SK-N-SH treated with all-trans-retinoic acid at 6 μM for 48 hours (cell line): Measurements from ENCODE around the gene ARID5B.

Source experiments
- ATAC-seq: fragments of 200-7000 bp; cut with Tn5 transposase; 3 replicates; pipeline ENCODE4 v1.9.1; 2020; ENCODE audit warnings: mild to moderate bottlenecking, moderate library complexity
- ARNTL ChIP-seq: fragments of 450-650 bp; formaldehyde crosslinking; IDR thresholded peaks from 2 replicates; pipeline ENCODE4 v1.5.0; 2020; ENCODE audit warnings: low read depth, mild to moderate bottlenecking, moderate library complexity, borderline replicate concordance
- BACH2 ChIP-seq: fragments of 250-450 bp; sonication (Bioruptor Pico); IDR thresholded peaks from 2 replicates; pipeline ENCODE4 v1.9.0; 2021; ENCODE audit warnings: mild to moderate bottlenecking, borderline replicate concordance
- CREB5 ChIP-seq: fragments of 250-450 bp; sonication (Bioruptor Pico); IDR thresholded peaks from 2 replicates; pipeline ENCODE4 v1.5.1; 2020; ENCODE audit warnings: low read depth, mild to moderate bottlenecking, moderate library complexity
- CSDC2 ChIP-seq: fragments of 250-450 bp; sonication (Bioruptor Pico); IDR thresholded peaks from 2 replicates; pipeline ENCODE4 v1.5.0; 2020; ENCODE audit warnings: mild to moderate bottlenecking, moderate library complexity
- ESRRG ChIP-seq: fragments of 250-450 bp; sonication (Bioruptor Pico); IDR thresholded peaks from 2 replicates; pipeline ENCODE4 v1.6.1; 2021; ENCODE audit warnings: mild to moderate bottlenecking
- ISL1 ChIP-seq: fragments of 250-450 bp; sonication (Bioruptor Pico); IDR thresholded peaks from 2 replicates; pipeline ENCODE4 v2.1.2; 2022; ENCODE audit warnings: mild to moderate bottlenecking, moderate library complexity
- OSR1 ChIP-seq: fragments of 250-450 bp; sonication (Bioruptor Pico); IDR thresholded peaks from 2 replicates; pipeline ENCODE4 v1.8.0; 2022; ENCODE audit warnings: moderate library complexity, mild to moderate bottlenecking, inconsistent platforms
- POU6F1 ChIP-seq: fragments of 250-450 bp; sonication (Bioruptor Pico); IDR thresholded peaks from 2 replicates; pipeline ENCODE4 v1.8.0; 2021; ENCODE audit warnings: low read depth, mild to moderate bottlenecking, moderate library complexity, borderline replicate concordance
- PPARA ChIP-seq: fragments of 250-450 bp; sonication (Bioruptor Pico); IDR thresholded peaks from 2 replicates; pipeline ENCODE4 v1.5.0; 2020; ENCODE audit warnings: mild to moderate bottlenecking, borderline replicate concordance
- RARB ChIP-seq: fragments of 250-450 bp; sonication (Bioruptor Pico); IDR thresholded peaks from 2 replicates; pipeline ENCODE4 v1.8.0; 2021; ENCODE audit warnings: mild to moderate bottlenecking, moderate library complexity
- SNAI2 ChIP-seq: fragments of 250-450 bp; sonication (Bioruptor Pico); IDR thresholded peaks from 2 replicates; pipeline ENCODE4 v1.5.0; 2020; ENCODE audit warnings: mild to moderate bottlenecking, moderate library complexity
- TCF4 ChIP-seq: fragments of 250-450 bp; sonication (Bioruptor Pico); IDR thresholded peaks from 2 replicates; pipeline ENCODE4 v1.8.0; 2021; ENCODE audit warnings: mild to moderate bottlenecking, moderate library complexity, borderline replicate concordance
- TOX ChIP-seq: fragments of 250-450 bp; sonication (Bioruptor Pico); IDR thresholded peaks from 2 replicates; pipeline ENCODE4 v1.8.0; 2021; ENCODE audit warnings: mild to moderate bottlenecking, moderate library complexity, borderline replicate concordance
- TSHZ2 ChIP-seq: fragments of 250-450 bp; sonication (Bioruptor Pico); IDR thresholded peaks from 2 replicates; pipeline ENCODE4 v1.5.0; 2020; ENCODE audit warnings: mild to moderate bottlenecking, moderate library complexity
- ZC3H10 ChIP-seq: fragments of 250-450 bp; sonication (Bioruptor Pico); IDR thresholded peaks from 2 replicates; pipeline ENCODE4 v1.5.1; 2021; ENCODE audit warnings: mild to moderate bottlenecking, moderate library complexity
- ZFP3 ChIP-seq: fragments of 250-450 bp; sonication (Bioruptor Pico); IDR thresholded peaks from 2 replicates; pipeline ENCODE4 v1.5.0; 2020; ENCODE audit warnings: mild to moderate bottlenecking, moderate library complexity
- ZFP30 ChIP-seq: fragments of 450-650 bp; formaldehyde crosslinking; IDR thresholded peaks from 2 replicates; pipeline ENCODE4 v1.5.0; 2022; ENCODE audit warnings: mild to moderate bottlenecking, moderate library complexity
- ZNF565 ChIP-seq: fragments of 450-650 bp; formaldehyde crosslinking; conservative IDR thresholded peaks from 2 replicates; pipeline ENCODE4 v1.5.0; 2020; ENCODE audit warnings: low read depth, mild to moderate bottlenecking, moderate library complexity
- ZNF70 ChIP-seq: fragments of 450-650 bp; formaldehyde crosslinking; IDR thresholded peaks from 2 replicates; pipeline ENCODE4 v1.5.0; 2020; ENCODE audit warnings: mild to moderate bottlenecking, moderate library complexity
- ZNF8 ChIP-seq: fragments of 450-650 bp; formaldehyde crosslinking; IDR thresholded peaks from 2 replicates; pipeline ENCODE4 v1.5.0; 2020; ENCODE audit warnings: mild to moderate bottlenecking, moderate library complexity
- TF ChIP-seq, protein P1 (sequence below): fragments of 250-450 bp; sonication (Bioruptor Pico); IDR thresholded peaks from 2 replicates; pipeline ENCODE4 v1.8.0; 2020; ENCODE audit warnings: mild to moderate bottlenecking, moderate library complexity, borderline replicate concordance
- TF ChIP-seq, protein P2 (sequence below): fragments of 250-450 bp; sonication (Bioruptor Pico); IDR thresholded peaks from 2 replicates; pipeline ENCODE4 v1.5.1; 2021; ENCODE audit warnings: mild to moderate bottlenecking, moderate library complexity

The ARID5B gene

GRCh38 chr10:62115321-62115720 is 213.8 kb downstream of the ARID5B start:
- TF ChIP-seq ZFP3 (CRISPR knock-in tag) (no peak), PPARA (no peak), ZNF70 (CRISPR knock-in tag) (no peak), POU6F1 (CRISPR knock-in tag) (no peak), ISL1 (CRISPR knock-in tag) (no peak), BACH2 (CRISPR knock-in tag) (no peak), RARB (CRISPR knock-in tag) (no peak), ZNF8 (CRISPR knock-in tag) (no peak), OSR1 (no peak), ARNTL (CRISPR knock-in tag) (no peak), CSDC2 (CRISPR knock-in tag) (no peak), ZNF565 (CRISPR knock-in tag) (no peak), ESRRG (CRISPR knock-in tag) (no peak), ZC3H10 (no peak), TOX (CRISPR knock-in tag) (no peak), TCF4 (no peak), ZFP30 (no peak), SNAI2 (CRISPR knock-in tag) (no peak)
- TF ChIP-seq, protein P1, sequence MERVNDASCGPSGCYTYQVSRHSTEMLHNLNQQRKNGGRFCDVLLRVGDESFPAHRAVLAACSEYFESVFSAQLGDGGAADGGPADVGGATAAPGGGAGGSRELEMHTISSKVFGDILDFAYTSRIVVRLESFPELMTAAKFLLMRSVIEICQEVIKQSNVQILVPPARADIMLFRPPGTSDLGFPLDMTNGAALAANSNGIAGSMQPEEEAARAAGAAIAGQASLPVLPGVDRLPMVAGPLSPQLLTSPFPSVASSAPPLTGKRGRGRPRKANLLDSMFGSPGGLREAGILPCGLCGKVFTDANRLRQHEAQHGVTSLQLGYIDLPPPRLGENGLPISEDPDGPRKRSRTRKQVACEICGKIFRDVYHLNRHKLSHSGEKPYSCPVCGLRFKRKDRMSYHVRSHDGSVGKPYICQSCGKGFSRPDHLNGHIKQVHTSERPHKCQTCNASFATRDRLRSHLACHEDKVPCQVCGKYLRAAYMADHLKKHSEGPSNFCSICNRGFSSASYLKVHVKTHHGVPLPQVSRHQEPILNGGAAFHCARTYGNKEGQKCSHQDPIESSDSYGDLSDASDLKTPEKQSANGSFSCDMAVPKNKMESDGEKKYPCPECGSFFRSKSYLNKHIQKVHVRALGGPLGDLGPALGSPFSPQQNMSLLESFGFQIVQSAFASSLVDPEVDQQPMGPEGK = no peak
- TF ChIP-seq, protein P2, sequence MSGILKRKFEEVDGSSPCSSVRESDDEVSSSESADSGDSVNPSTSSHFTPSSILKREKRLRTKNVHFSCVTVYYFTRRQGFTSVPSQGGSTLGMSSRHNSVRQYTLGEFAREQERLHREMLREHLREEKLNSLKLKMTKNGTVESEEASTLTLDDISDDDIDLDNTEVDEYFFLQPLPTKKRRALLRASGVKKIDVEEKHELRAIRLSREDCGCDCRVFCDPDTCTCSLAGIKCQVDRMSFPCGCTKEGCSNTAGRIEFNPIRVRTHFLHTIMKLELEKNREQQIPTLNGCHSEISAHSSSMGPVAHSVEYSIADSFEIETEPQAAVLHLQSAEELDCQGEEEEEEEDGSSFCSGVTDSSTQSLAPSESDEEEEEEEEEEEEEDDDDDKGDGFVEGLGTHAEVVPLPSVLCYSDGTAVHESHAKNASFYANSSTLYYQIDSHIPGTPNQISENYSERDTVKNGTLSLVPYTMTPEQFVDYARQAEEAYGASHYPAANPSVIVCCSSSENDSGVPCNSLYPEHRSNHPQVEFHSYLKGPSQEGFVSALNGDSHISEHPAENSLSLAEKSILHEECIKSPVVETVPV (CRISPR knock-in tag) = no peak
- no peak for ATAC-seq

DNA sequence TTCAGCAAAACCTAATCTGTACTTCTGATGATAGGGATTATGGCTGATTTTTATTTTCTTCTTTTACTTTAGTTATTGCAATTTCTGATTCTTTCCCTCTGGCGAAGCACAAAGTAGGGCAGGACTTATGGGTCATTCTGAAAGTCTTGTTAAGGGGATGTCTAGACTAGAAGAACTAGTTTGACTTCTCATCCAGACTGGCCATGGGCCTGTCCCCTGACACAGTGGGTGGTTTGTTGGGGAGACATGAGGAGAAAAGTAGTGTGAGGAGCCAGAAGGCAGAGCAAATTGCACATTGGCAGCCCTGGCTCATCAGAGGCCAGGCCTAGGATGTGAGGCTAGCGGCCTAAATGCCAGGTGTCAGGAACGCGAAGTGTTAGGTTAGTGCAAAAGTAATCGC is 214.3 kb downstream of the ARID5B start:
- no peak for TF ChIP-seq CSDC2 (CRISPR knock-in tag)
- ATAC-seq = no peak

DNA sequence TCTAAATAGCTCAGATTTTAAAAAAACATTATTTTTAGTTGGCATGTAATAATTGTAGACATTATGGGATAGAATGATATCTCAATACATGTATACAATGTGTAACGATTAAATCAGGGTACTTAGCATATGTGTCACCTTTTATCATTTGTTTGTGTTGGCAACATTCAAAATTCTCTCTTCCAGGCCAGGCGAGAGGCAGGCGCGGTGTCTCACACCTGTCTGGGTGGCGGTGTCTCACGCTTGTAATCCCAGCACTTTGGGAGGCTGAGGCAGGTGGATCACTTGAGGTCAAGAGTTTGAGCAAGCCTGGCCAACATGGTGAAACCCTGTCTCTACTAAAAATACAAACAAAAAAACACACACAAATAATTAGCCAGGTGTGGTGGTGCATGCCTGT is 215.4 kb downstream of the ARID5B start:
- ATAC-seq = no peak
- TF ChIP-seq, protein P2 (CRISPR knock-in tag) = no peak
- TF ChIP-seq, protein P1 = no peak
- TF ChIP-seq ESRRG (CRISPR knock-in tag) = no peak
- no peak for TF ChIP-seq BACH2 (CRISPR knock-in tag)
- TF ChIP-seq ZNF565 (CRISPR knock-in tag) = no peak
- no peak for TF ChIP-seq TSHZ2
- TF ChIP-seq TCF4 = no peak
- no peak for TF ChIP-seq ZFP30
- TF ChIP-seq PPARA = no peak
- TF ChIP-seq CSDC2 (CRISPR knock-in tag) = no peak
- no peak for TF ChIP-seq CREB5 (CRISPR knock-in tag)
- no peak for TF ChIP-seq ZFP3 (CRISPR knock-in tag)
- TF ChIP-seq ZNF70 (CRISPR knock-in tag) = no peak
